WTC11 (cell line): Measurements from ENCODE around the gene DPCD. TPM values are rescaled to one million over a fixed set of nuclear protein-coding genes. Genes with fewer than 3 reads are reported as not detected.

Experiments
- ATAC-seq: fragments of 200-7000 bp; cut with Tn5 transposase; 2 replicates; pipeline ENCODE4 v1.10.0; 2021; ENCODE audit warnings: mild to moderate bottlenecking, moderate library complexity
- CTCF ChIA-PET: fragments of 300-600 bp; sonication (Branson Sonifier 250); formaldehyde crosslinking; loops from one replicate; lab custom pipeline; 2021; ENCODE audit warnings: antibody characterized with exemption; lab: Charles Lee
- POLR2A ChIA-PET: fragments of 350-600 bp; sonication (Branson Sonifier 250); formaldehyde crosslinking; loops from one replicate; lab custom pipeline; 2021; ENCODE audit warnings: antibody characterized with exemption; lab: Charles Lee
- DNase-seq: peaks from one replicate; pipeline ENCODE4 v3.0.0; 2021; ENCODE audit warnings: low spot score
- H3K27ac Mint-ChIP-seq: 2 replicates; pipeline ENCODE4 v1.8.0; 2021; ENCODE audit warnings: mixed read lengths
- H3K27me3 Mint-ChIP-seq: 2 replicates; pipeline ENCODE4 v1.8.0; 2021; ENCODE audit warnings: low read depth, mild to moderate bottlenecking, moderate library complexity, mixed read lengths
- H3K36me3 Mint-ChIP-seq: 2 replicates; pipeline ENCODE4 v1.8.0; 2021; ENCODE audit warnings: mixed read lengths
- H3K4me1 Mint-ChIP-seq: 2 replicates; pipeline ENCODE4 v1.8.0; 2022; ENCODE audit warnings: mixed read lengths
- H3K4me3 Mint-ChIP-seq: 2 replicates; pipeline ENCODE4 v1.8.0; 2021; ENCODE audit warnings: mild to moderate bottlenecking, moderate library complexity, mixed read lengths
- H3K9me3 Mint-ChIP-seq: 2 replicates; pipeline ENCODE4 v1.8.0; 2021; ENCODE audit warnings: mixed read lengths
- AFF4 ChIP-seq: sonication (generic); formaldehyde crosslinking; IDR thresholded peaks from 2 replicates; pipeline ENCODE4 v1.8.1; 2023; ENCODE audit warnings: mild to moderate bottlenecking, missing genetic modification reagents, borderline replicate concordance
- ARID4B ChIP-seq: sonication (generic); formaldehyde crosslinking; IDR thresholded peaks from 2 replicates; pipeline ENCODE4 v1.8.0; 2023; ENCODE audit warnings: missing genetic modification reagents, mild to moderate bottlenecking, borderline replicate concordance
- ATF6 ChIP-seq: sonication (generic); formaldehyde crosslinking; IDR thresholded peaks from 2 replicates; pipeline ENCODE4 v1.8.1; 2023; ENCODE audit warnings: mild to moderate bottlenecking, missing genetic modification reagents
- CBFB ChIP-seq: sonication (generic); formaldehyde crosslinking; IDR thresholded peaks from 2 replicates; pipeline ENCODE4 v1.8.1; 2022; ENCODE audit warnings: mild to moderate bottlenecking, low read depth, missing genetic modification reagents
- CREM ChIP-seq: sonication (generic); formaldehyde crosslinking; IDR thresholded peaks from 2 replicates; pipeline ENCODE4 v1.8.1; 2022; ENCODE audit warnings: mild to moderate bottlenecking, missing genetic modification reagents, moderate library complexity
- ESRRA ChIP-seq: sonication (generic); formaldehyde crosslinking; IDR thresholded peaks from 2 replicates; pipeline ENCODE4 v1.8.1; 2022; ENCODE audit warnings: mild to moderate bottlenecking, missing genetic modification reagents, borderline replicate concordance
- FOXP1 ChIP-seq: sonication (generic); formaldehyde crosslinking; IDR thresholded peaks from 2 replicates; pipeline ENCODE4 v1.8.0; 2022; ENCODE audit warnings: missing genetic modification reagents, mild to moderate bottlenecking, moderate library complexity, borderline replicate concordance
- GABPB1 ChIP-seq: sonication (generic); formaldehyde crosslinking; IDR thresholded peaks from 2 replicates; pipeline ENCODE4 v1.8.1; 2023; ENCODE audit warnings: mild to moderate bottlenecking, missing genetic modification reagents
- HMGXB4 ChIP-seq: sonication (generic); formaldehyde crosslinking; IDR thresholded peaks from 2 replicates; pipeline ENCODE4 v1.8.1; 2023; ENCODE audit warnings: mild to moderate bottlenecking, moderate library complexity, missing genetic modification reagents
- IRF1 ChIP-seq: sonication (generic); formaldehyde crosslinking; IDR thresholded peaks from 2 replicates; pipeline ENCODE4 v1.8.0; 2023; ENCODE audit warnings: missing genetic modification reagents
- JUN ChIP-seq: sonication (generic); formaldehyde crosslinking; IDR thresholded peaks from 2 replicates; pipeline ENCODE4 v1.8.0; 2023; ENCODE audit warnings: mild to moderate bottlenecking, missing genetic modification reagents
- MAX ChIP-seq: sonication (generic); formaldehyde crosslinking; IDR thresholded peaks from 2 replicates; pipeline ENCODE4 v1.8.0; 2022; ENCODE audit warnings: mild to moderate bottlenecking, missing genetic modification reagents
- NFYB ChIP-seq: sonication (generic); formaldehyde crosslinking; conservative IDR thresholded peaks from 2 replicates; pipeline ENCODE4 v1.8.0; 2022; ENCODE audit warnings: low read depth, missing genetic modification reagents
- SOX15 ChIP-seq: fragments of 250-450 bp; sonication (Bioruptor Pico); IDR thresholded peaks from 2 replicates; pipeline ENCODE4 v1.9.0; 2021; ENCODE audit warnings: mild to moderate bottlenecking
- TCF7 ChIP-seq: sonication (generic); formaldehyde crosslinking; IDR thresholded peaks from 2 replicates; pipeline ENCODE4 v1.8.0; 2022; ENCODE audit warnings: mild to moderate bottlenecking, low read depth, missing genetic modification reagents, moderate library complexity
- ZNF263 ChIP-seq: sonication (generic); formaldehyde crosslinking; IDR thresholded peaks from 2 replicates; pipeline ENCODE4 v1.8.1; 2022; ENCODE audit warnings: low read depth, mild to moderate bottlenecking, moderate library complexity, missing genetic modification reagents
- ZNF281 ChIP-seq: sonication (generic); formaldehyde crosslinking; IDR thresholded peaks from 2 replicates; pipeline ENCODE4 v1.8.0; 2023; ENCODE audit warnings: mild to moderate bottlenecking, missing genetic modification reagents
- ZNF317 ChIP-seq: sonication (generic); formaldehyde crosslinking; IDR thresholded peaks from 2 replicates; pipeline ENCODE4 v1.8.1; 2023; ENCODE audit warnings: low read depth, mild to moderate bottlenecking, moderate library complexity, missing genetic modification reagents, borderline replicate concordance
- ZNF671 ChIP-seq: fragments of 250-450 bp; sonication (Bioruptor Pico); IDR thresholded peaks from 2 replicates; pipeline ENCODE4 v1.8.0; 2021; ENCODE audit warnings: mild to moderate bottlenecking
- total RNA-seq: library from RNA; stranded (reverse); gene quantifications from 3 replicates; pipeline ENCODE4 v1.2.3, GENCODE V29; 2021

The DPCD gene
- total RNA-seq, 1 experiment from 2014 or later: 21.8 TPM

GRCh38 chr10:101557541-101557940, 30.6 kb upstream of the DPCD start:
- Mint-ChIP-seq H3K4me3 (no peak overlapping the region), H3K4me1 (peaks cover 7% of the 10 kb centered on the region), H3K27me3 (peaks cover 2% of the 10 kb centered on the region; the same call in 1 of the 2 replicates), H3K27ac (no peak overlapping the region), H3K36me3 (peaks cover 4% of the 10 kb centered on the region; the same call in 1 of the 2 replicates), H3K9me3 (no peaks in the 10 kb centered on the region)
- ATAC-seq (no peak), DNase-seq (no peak)
- ChIA-PET POLR2A (no interaction called here), CTCF (interaction anchor here (1.2 to 5.0 kb wide), 2 partner anchors 12 to 90 kb away, joined by 3 to 27 read pairs; no protein-coding TSS in a partner anchor)
- TF ChIP-seq HMGXB4 (CRISPR knock-in tag) (no peak), MAX (CRISPR knock-in tag) (no peak), CREM (CRISPR knock-in tag) (no peak), ZNF671 (CRISPR knock-in tag) (no peak), ARID4B (CRISPR knock-in tag) (no peak), ESRRA (CRISPR knock-in tag) (no peak)

- CTCF ChIA-PET: interaction anchor here (1.0 to 5.0 kb wide), 3 partner anchors 10 to 345 kb away, joined by 4 to 27 read pairs (median 4); no protein-coding TSS in a partner anchor
- no peak for DNase-seq
- Mint-ChIP-seq H3K4me1 (peaks cover 7% of the 10 kb centered on the region), H3K27me3 (peaks cover 2% of the 10 kb centered on the region; the same call in 1 of the 2 replicates), H3K4me3 (no peak overlapping the region), H3K9me3 (no peaks in the 10 kb centered on the region), H3K27ac (no peak overlapping the region), H3K36me3 (no peaks in the 10 kb centered on the region)
- POLR2A ChIA-PET: no interaction called here
- peak; percentile 24; the same call in 1 of the 2 replicates for ATAC-seq
- no peak for TF ChIP-seq ZNF671 (CRISPR knock-in tag)
- no peak for TF ChIP-seq ATF6 (CRISPR knock-in tag)
- no peak for TF ChIP-seq GABPB1
- no peak for TF ChIP-seq CBFB (CRISPR knock-in tag)
- no peak for TF ChIP-seq NFYB
- TF ChIP-seq ZNF263: no peak
- TF ChIP-seq AFF4 (CRISPR knock-in tag): no peak
- TF ChIP-seq IRF1 (CRISPR knock-in tag): no peak
- no peak for TF ChIP-seq SOX15
- no peak for TF ChIP-seq ZNF281 (CRISPR knock-in tag)
- TF ChIP-seq ZNF317 (CRISPR knock-in tag): no peak
- no peak for TF ChIP-seq FOXP1
- TF ChIP-seq JUN: no peak
- no peak for TF ChIP-seq TCF7 (CRISPR knock-in tag)
These were observed 29.9 kb upstream of the DPCD start for GRCh38 chr10:101558204-101558603.
